GM12874 (cell line): ENCODE results near the gene FGF10.

ENCODE experiments used
- CTCF ChIP-seq: IDR thresholded peaks from 2 replicates; pipeline ENCODE4 v1.5.1; 2011; ENCODE audit warnings: low read depth, mild to moderate bottlenecking, control low read depth, low read length, moderate library complexity; ENCODE audit not compliant: insufficient read depth

Gene FGF10

GRCh38 chr5:44358421-44358820 is 30.8 kb downstream of the FGF10 start:
- TF ChIP-seq CTCF: no peak

GRCh38 chr5:44356231-44356630 is 33.0 kb downstream of the FGF10 start:
- no peak for TF ChIP-seq CTCF

GRCh38 chr5:44345871-44346270 is 43.3 kb downstream of the FGF10 start:
- TF ChIP-seq CTCF: no peak

GRCh38 chr5:44336708-44337107 is 52.5 kb downstream of the FGF10 start:
- TF ChIP-seq CTCF: no peak

GRCh38 chr5:44334622-44335021 is 54.6 kb downstream of the FGF10 start:
- no peak for TF ChIP-seq CTCF

- TF ChIP-seq CTCF: peak; percentile 48
Observed at GRCh38 chr5:44332285-44332971, 56.8 kb downstream of the FGF10 start.

GRCh38 chr5:44331471-44332050 is 57.7 kb downstream of the FGF10 start:
- no peak for TF ChIP-seq CTCF
